SIG-M5 treated with dmso at 0.1 percent for 504 hours (cell line): ENCODE measurements around the gene ODC1.

Experiments
- DNase-seq: peaks from one replicate; lab custom pipeline; 2025; ENCODE audit not compliant: unreplicated experiment; lab: John Stamatoyannopoulos, UW

Gene ODC1

GRCh38 chr2:10402062-10402585, 46.0 kb downstream of the ODC1 start:
- DNase-seq, result no peak

- no peak for DNase-seq
Measured at GRCh38 chr2:10400978-10401951, 46.9 kb downstream of the ODC1 start.

- peak; percentile 91 for DNase-seq
Measured at GRCh38 chr2:10400568-10400977, 47.6 kb downstream of the ODC1 start.

GRCh38 chr2:10400002-10400401, 48.1 kb downstream of the ODC1 start:
- DNase-seq, result peak; percentile 43

GRCh38 chr2:10399358-10399757, 48.8 kb downstream of the ODC1 start:
- no peak for DNase-seq

DNA sequence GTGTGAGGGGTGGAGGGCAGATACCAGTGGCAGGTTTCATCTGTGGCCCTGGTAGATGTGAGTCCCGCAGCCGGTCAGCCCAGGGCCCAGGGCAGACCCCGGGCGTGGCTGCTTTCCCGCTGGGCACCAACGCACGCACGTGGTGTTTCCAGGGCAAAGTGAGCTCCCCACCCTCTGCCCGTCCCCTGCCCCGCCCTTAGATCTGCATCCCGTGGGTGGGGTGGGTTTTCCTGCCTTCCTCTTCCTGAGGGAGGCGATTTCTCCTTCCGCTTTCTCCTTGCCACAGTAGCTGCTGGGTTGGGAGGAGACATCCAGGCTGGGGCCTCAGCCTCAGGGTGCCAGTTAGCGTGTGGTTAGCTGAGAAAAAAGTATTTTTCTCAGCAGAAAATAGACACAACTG, 49.6 kb downstream of the ODC1 start:
- DNase-seq, result peak; percentile 86

GRCh38 chr2:10397878-10398277, 50.2 kb downstream of the ODC1 start:
- no peak for DNase-seq

- no peak for DNase-seq
Measured at GRCh38 chr2:10397297-10397875, 50.7 kb downstream of the ODC1 start.

DNA sequence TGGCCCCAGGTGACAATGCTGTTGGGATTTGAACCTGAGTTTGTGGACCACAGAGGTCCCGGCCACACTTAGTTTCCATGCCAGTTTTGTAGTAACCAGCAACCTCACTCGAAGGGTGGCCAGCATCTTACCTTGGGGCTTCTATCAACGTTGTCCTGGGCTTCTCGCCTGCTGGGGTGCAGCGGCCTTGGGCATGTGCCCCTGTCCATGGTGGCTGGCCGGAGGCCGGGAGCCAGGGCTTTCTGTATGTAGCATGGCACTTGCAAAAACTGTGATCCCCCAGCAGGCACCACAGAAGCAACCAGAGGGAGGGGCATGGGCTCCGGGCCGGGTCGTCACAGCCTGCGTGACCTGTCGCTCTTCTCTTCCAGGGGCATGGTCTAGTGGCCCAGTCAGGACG, 51.7 kb downstream of the ODC1 start:
- DNase-seq, result no peak

DNA sequence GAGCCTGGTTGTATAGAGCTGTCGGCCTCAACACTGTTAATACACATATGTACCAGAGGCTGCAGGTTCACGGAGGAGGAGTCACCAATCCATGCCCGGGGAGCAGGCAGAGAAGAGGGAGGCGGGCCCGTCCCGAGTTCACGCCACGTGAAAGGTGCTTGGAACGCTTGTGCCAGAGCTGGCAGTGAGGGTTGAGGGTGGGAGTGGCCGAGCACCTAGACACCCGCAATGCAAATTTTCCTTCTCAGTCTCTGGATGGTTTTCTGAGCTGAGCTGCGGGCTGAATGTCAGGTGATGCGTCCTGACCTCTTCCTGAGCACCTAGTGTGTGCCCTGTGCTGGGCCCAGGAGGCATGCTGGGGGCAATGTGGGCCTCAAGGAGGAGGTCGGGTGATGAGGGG, 52.2 kb downstream of the ODC1 start:
- DNase-seq, result no peak

DNA sequence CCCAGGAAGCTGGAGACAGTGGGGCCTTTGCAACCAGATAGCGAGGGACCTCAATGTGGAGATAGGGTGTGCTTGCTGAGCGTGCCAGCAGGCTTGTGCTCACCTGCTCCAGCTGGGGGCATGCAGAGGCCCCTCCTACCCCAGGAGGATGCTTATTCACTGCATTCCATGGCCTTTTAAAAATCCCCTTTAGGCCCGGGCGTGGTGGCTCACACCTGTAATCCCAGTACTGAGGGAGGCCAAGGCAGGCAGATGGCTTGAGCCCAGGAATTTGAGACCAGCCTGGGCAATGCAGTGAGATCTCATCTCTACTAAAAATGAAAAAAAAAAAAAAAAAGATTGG, 54.5 kb downstream of the ODC1 start:
- no peak for DNase-seq

- no peak for DNase-seq
Measured at GRCh38 chr2:10392951-10393639, 55.0 kb downstream of the ODC1 start.

DNA sequence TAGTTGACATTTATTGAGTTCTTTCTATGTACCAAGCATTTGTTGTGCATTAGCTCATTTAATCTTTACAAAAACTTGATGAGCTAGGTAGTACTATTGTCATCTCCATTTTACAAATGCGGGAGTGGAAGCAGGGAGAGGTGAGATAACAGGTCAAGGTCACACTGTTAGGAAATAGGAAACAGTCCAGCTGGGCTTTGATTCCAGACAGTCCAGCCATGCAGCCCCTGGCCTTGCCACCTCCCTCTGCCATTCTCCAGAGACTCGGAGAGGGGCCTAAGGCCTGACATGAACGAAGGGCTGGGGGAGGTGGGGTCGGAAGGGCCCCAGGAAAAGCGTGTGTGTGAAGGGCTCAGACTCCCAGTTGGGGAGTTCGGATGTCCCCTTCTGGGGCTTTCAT, 55.6 kb downstream of the ODC1 start:
- DNase-seq, result no peak

DNA sequence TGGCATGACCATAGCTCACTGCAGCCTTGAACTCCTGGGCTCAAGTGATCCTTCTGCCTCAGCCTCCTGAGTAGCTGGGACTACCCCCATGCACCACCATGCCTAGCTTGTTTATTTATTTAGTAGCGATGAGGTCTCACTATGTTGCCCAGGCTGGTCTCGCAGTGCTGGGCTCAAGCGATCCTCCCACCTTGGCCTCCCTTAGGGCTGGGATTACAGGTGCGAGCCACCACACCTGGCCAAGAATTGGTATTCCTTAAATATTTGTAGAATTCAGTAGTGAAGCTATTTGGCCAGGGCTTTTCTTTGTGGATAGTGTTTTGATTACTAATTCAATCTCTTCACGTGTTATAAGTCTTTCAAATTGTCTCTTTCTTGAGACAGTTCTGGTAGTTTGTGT, 56.0 kb downstream of the ODC1 start:
- DNase-seq, result no peak

- DNase-seq, result no peak
Measured at GRCh38 chr2:10390369-10390801, 57.7 kb downstream of the ODC1 start.
